Stimulated activated CD8-positive, alpha-beta memory T cell treated with anti-CD3 and anti-CD28 coated beads, Interleukin-7, amount 100 ng/mL, for 4 hours (primary cell): Measurements from ENCODE around the gene GPD1.
"Not testable (repeated sequence)": the region's sequence is repeated elsewhere in the genome, so short reads cannot be mapped to it uniquely, and the experiment has no call there.

Experiments
- DNase-seq, 2 donors: peaks; one replicate each; pipeline ENCODE4 v3.0.0-alpha.2; 2020; ENCODE audit warnings: low read depth in 2 of 2

GPD1 gene

GRCh38 chr12:50073712-50074111 lies 30.1 kb upstream of the GPD1 start:
- no peak for DNase-seq

- peak; percentile 58 to 63 for DNase-seq
Measured at GRCh38 chr12:50074936-50075807, 28.6 kb upstream of the GPD1 start.

GRCh38 chr12:50075808-50076170 lies 28.0 kb upstream of the GPD1 start:
- DNase-seq = no peak

GRCh38 chr12:50077099-50077498 lies 26.7 kb upstream of the GPD1 start:
- no peak for DNase-seq

GRCh38 chr12:50078281-50078680 lies 25.5 kb upstream of the GPD1 start:
- no peak for DNase-seq

- no peak for DNase-seq
Measured at GRCh38 chr12:50079771-50080170, 24.0 kb upstream of the GPD1 start.

- DNase-seq = no peak
Measured at GRCh38 chr12:50081096-50081808, 22.6 kb upstream of the GPD1 start.

GRCh38 chr12:50082644-50083043 lies 21.2 kb upstream of the GPD1 start:
- no peak for DNase-seq

GRCh38 chr12:50083301-50083700 lies 20.5 kb upstream of the GPD1 start:
- no peak for DNase-seq

GRCh38 chr12:50084409-50084774 lies 19.4 kb upstream of the GPD1 start:
- not testable (repeated sequence) for DNase-seq

GRCh38 chr12:50084775-50085614 lies 18.8 kb upstream of the GPD1 start, which contains the start of gene SMARCD1:
Gene SMARCD1, plus strand, starts transcription at chr12:50085342. Its CDS starts 28 bp downstream, at chr12:50085370.
- peak; percentile 79 to 86 for DNase-seq

- DNase-seq = no peak
Measured at GRCh38 chr12:50085615-50086072, 18.2 kb upstream of the GPD1 start.

GRCh38 chr12:50086148-50086547 lies 17.7 kb upstream of the GPD1 start:
- DNase-seq = no peak

GRCh38 chr12:50087151-50087550 lies 16.7 kb upstream of the GPD1 start:
- DNase-seq = no peak

GRCh38 chr12:50087995-50088394 lies 15.8 kb upstream of the GPD1 start:
- DNase-seq = no peak

- DNase-seq = peak; percentile 20 to 39
Measured at GRCh38 chr12:50088577-50089335, 15.1 kb upstream of the GPD1 start.

- DNase-seq = no peak
Measured at GRCh38 chr12:50089730-50090129, 14.1 kb upstream of the GPD1 start.

GRCh38 chr12:50090391-50090790 lies 13.4 kb upstream of the GPD1 start:
- DNase-seq = no peak

GRCh38 chr12:50097952-50098351 lies 5.9 kb upstream of the GPD1 start:
- DNase-seq = no peak

GRCh38 chr12:50099302-50100008 lies 4.4 kb upstream of the GPD1 start:
- DNase-seq = no peak

GRCh38 chr12:50100561-50100960 lies 3.2 kb upstream of the GPD1 start:
- DNase-seq = no peak
